Peyer's patch (tissue), 4 donors: ENCODE measurements around the gene ATRN.

Source experiments
- CTCF ChIP-seq, 6 experiments: fragments of 450-650 bp in 4 of 6; fragments of 200-600 bp in 2 of 6; sonication (generic) in 1 of 6; IDR thresholded peaks; one replicate each; pipeline ENCODE4 v1.5.1; 2017 to 2019; ENCODE audit warnings: antibody characterized with exemption in 6 of 6, mild to moderate bottlenecking in 3 of 6, moderate library complexity in 1 of 6
- POLR2A ChIP-seq, 2 donors: fragments of 450-650 bp; IDR thresholded peaks; one replicate each; pipeline ENCODE4 v1.5.1; 2017; ENCODE audit warnings: antibody characterized with exemption in 2 of 2, mild to moderate bottlenecking in 2 of 2, moderate library complexity in 2 of 2

GRCh38 chr20:3502878-3503277, 32.1 kb downstream of the ATRN start:
- TF ChIP-seq POLR2A (IDR thresholded peaks at IDR 0.05): no peak
- no peak for TF ChIP-seq CTCF (IDR thresholded peaks at IDR 0.05)
